DOHH2 (cell line): ENCODE measurements around the gene CASR.

Experiments used
- H3F3A ChIP-seq: fragments of 200-600 bp; sonication (generic), shearing (Covaris generic); 2 replicates; pipeline ENCODE4 v1.6.0; 2016; ENCODE audit warnings: antibody characterized with exemption, mild to moderate bottlenecking; ENCODE audit not compliant: control insufficient read depth, insufficient read depth
- H3K27ac ChIP-seq: fragments of 200-600 bp; sonication (generic); 2 replicates; pipeline ENCODE4 v1.5.1; 2014; ENCODE audit warnings: low read depth, mild to moderate bottlenecking, low read length, moderate library complexity
- H3K27me3 ChIP-seq: fragments of 200-600 bp; sonication (generic); 2 replicates; pipeline ENCODE4 v1.6.1; 2014; ENCODE audit warnings: mild to moderate bottlenecking, low read length, mixed read lengths; ENCODE audit not compliant: control insufficient read depth
- H3K36me3 ChIP-seq: fragments of 200-600 bp; sonication (generic); 2 replicates; pipeline ENCODE4 v1.6.1; 2014; ENCODE audit warnings: mild to moderate bottlenecking, low read length, moderate library complexity, mixed read lengths; ENCODE audit not compliant: control insufficient read depth
- H3K4me1 ChIP-seq: fragments of 200-600 bp; sonication (generic); 2 replicates; pipeline ENCODE4 v1.6.1; 2014; ENCODE audit warnings: mild to moderate bottlenecking, low read length, mixed read lengths; ENCODE audit not compliant: control insufficient read depth
- H3K4me2 ChIP-seq: fragments of 200-600 bp; sonication (generic); 2 replicates; pipeline ENCODE4 v1.6.0; 2014; ENCODE audit warnings: mild to moderate bottlenecking, low read length, moderate library complexity
- H3K4me3 ChIP-seq: fragments of 200-600 bp; sonication (generic); 2 replicates; pipeline ENCODE4 v1.5.1; 2014; ENCODE audit warnings: mild to moderate bottlenecking, low read length, mixed read lengths
- H3K79me2 ChIP-seq: fragments of 200-600 bp; sonication (generic); 2 replicates; pipeline ENCODE4 v1.6.1; 2014; ENCODE audit warnings: mild to moderate bottlenecking, low read length, mixed read lengths; ENCODE audit not compliant: control insufficient read depth
- H3K9me2 ChIP-seq: fragments of 200-600 bp; sonication (generic); replicated peaks from 2 replicates; pipeline ENCODE4 v1.6.1; 2014; ENCODE audit warnings: mild to moderate bottlenecking, low read length, mixed read lengths; ENCODE audit not compliant: control insufficient read depth
- H3K9me3 ChIP-seq: fragments of 200-600 bp; sonication (generic); 2 replicates; pipeline ENCODE4 v1.6.1; 2014; ENCODE audit warnings: antibody characterized with exemption, low read length, mixed read lengths; ENCODE audit not compliant: control insufficient read depth, insufficient read depth
- H4K20me1 ChIP-seq: fragments of 200-600 bp; sonication (generic); 2 replicates; pipeline ENCODE4 v1.6.0; 2014; ENCODE audit warnings: low read depth, mild to moderate bottlenecking, antibody characterized with exemption, low read length, moderate library complexity; ENCODE audit not compliant: control insufficient read depth, insufficient read depth
- EZH2phosphoT487 ChIP-seq: fragments of 200-600 bp; sonication (generic); IDR thresholded peaks from 2 replicates; pipeline ENCODE4 v1.6.1; 2017; ENCODE audit warnings: borderline replicate concordance, mild to moderate bottlenecking, antibody characterized with exemption, low read length, moderate library complexity, mixed read lengths
- TF ChIP-seq, protein P1 (sequence below): fragments of 200-600 bp; sonication (generic); IDR thresholded peaks from one replicate; pipeline ENCODE4 v1.5.1; 2014; ENCODE audit warnings: antibody characterized with exemption, mild to moderate bottlenecking, low read depth, low read length; ENCODE audit not compliant: poor library complexity, severe bottlenecking

The CASR gene

DNA sequence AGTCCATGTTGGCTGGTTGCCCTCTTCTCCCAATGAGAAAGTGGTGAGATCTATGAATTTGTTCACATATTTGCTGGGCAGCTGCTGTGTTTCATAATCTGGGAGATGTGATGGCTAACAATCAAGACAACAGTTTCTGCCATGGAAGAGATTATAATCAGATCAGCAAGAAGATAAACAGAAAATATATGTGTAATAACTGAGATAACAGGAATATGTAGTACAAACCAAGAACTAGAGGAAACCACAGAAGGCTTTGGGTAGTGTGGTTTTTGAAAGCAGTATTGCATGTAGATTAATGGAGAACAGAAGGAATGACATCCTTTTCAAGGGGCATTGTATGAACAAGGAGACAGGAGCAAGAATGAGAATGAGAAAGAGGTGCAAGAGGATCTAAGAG lies 129.4 kb downstream of the CASR start:
- H3K9me3 ChIP-seq: no peaks in the 10 kb centered on the region
- H3K79me2 ChIP-seq: no peaks in the 10 kb centered on the region
- no peak overlapping the region for H3K4me3 ChIP-seq
- H3K4me2 ChIP-seq: no peak overlapping the region
- H3K9me2 ChIP-seq: no peaks in the 10 kb centered on the region
- no peaks in the 10 kb centered on the region for H4K20me1 ChIP-seq
- H3K27ac ChIP-seq: no peak overlapping the region
- H3K36me3 ChIP-seq: no peaks in the 10 kb centered on the region
- TF ChIP-seq, protein P1, sequence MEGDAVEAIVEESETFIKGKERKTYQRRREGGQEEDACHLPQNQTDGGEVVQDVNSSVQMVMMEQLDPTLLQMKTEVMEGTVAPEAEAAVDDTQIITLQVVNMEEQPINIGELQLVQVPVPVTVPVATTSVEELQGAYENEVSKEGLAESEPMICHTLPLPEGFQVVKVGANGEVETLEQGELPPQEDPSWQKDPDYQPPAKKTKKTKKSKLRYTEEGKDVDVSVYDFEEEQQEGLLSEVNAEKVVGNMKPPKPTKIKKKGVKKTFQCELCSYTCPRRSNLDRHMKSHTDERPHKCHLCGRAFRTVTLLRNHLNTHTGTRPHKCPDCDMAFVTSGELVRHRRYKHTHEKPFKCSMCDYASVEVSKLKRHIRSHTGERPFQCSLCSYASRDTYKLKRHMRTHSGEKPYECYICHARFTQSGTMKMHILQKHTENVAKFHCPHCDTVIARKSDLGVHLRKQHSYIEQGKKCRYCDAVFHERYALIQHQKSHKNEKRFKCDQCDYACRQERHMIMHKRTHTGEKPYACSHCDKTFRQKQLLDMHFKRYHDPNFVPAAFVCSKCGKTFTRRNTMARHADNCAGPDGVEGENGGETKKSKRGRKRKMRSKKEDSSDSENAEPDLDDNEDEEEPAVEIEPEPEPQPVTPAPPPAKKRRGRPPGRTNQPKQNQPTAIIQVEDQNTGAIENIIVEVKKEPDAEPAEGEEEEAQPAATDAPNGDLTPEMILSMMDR: no peak
- no peak for TF ChIP-seq EZH2phosphoT487
- no peaks in the 10 kb centered on the region; the same call in 1 of the 2 replicates for H3K27me3 ChIP-seq
- no peaks in the 10 kb centered on the region for H3K4me1 ChIP-seq
- no peaks in the 10 kb centered on the region for H3F3A ChIP-seq

DNA sequence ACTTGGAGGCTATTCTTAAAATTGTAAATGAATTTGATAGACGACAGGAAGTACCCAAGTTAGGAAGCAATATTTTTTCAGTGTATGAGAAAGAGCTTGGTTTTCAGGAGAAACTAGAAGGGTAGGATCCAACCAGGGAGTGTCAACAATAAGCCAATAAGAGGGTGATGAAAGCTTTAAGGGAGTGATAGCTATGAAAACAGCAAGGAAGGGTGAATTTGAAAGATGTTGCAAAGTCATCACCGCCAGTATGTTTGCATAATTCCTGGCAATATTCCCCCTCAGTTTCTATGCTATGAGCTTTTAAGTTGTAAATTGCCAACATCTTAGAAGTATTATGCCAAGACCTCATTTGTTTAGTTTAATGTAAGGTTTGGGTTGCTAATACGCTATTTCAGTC lies 129.8 kb downstream of the CASR start:
- Histone ChIP-seq H3K4me2 (no peak overlapping the region), H3K27ac (no peak overlapping the region), H3K27me3 (no peaks in the 10 kb centered on the region; the same call in 1 of the 2 replicates), H3K36me3 (no peaks in the 10 kb centered on the region), H4K20me1 (no peaks in the 10 kb centered on the region), H3K4me3 (no peak overlapping the region), H3K9me3 (no peaks in the 10 kb centered on the region), H3K4me1 (no peaks in the 10 kb centered on the region), H3K9me2 (no peaks in the 10 kb centered on the region), H3K79me2 (no peaks in the 10 kb centered on the region), H3F3A (no peaks in the 10 kb centered on the region)
- TF ChIP-seq, protein P1: no peak
- TF ChIP-seq EZH2phosphoT487: no peak

DNA sequence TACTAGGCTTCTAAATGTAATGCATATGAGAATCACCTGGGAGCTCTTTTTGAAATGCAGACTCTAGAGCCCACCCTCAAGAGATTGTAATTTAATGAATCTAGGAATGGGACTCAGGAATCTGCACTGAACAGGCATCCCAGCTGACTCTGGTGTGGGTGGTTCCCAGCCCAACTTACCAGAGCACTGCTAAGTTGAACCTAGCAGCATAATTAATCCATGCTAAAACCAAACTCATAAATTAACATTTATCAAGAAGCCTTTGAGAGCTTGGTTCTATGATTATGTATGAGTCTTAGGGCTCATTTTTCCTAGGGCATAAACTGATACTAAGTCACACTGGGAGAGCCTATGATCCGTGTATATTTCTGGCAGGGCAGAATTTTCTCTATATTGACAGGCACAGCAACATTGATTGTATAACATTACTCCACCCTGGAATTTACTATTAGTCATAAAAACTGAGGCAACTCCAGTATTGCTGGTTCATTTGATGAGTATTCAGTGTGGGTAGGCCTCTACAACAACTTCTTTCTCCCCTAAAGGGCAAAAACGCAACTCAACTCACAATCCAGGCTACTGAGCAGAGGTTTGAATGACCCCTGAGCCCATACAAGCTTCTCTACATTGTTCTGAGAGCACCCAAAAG lies 130.9 kb downstream of the CASR start:
- Histone ChIP-seq H3K9me3 (no peaks in the 10 kb centered on the region), H4K20me1 (no peaks in the 10 kb centered on the region), H3K27me3 (no peaks in the 10 kb centered on the region; the same call in 1 of the 2 replicates), H3F3A (no peaks in the 10 kb centered on the region), H3K4me2 (no peak overlapping the region), H3K79me2 (no peaks in the 10 kb centered on the region), H3K4me3 (no peak overlapping the region), H3K36me3 (no peaks in the 10 kb centered on the region), H3K4me1 (no peaks in the 10 kb centered on the region), H3K27ac (no peak overlapping the region), H3K9me2 (no peaks in the 10 kb centered on the region)
- TF ChIP-seq, protein P1: no peak
- no peak for TF ChIP-seq EZH2phosphoT487
